GM12875 (cell line): Measurements from ENCODE around the gene C16orf74.

Experiments used
- H3K4me3 ChIP-seq: one replicate; pipeline ENCODE4 v1.5.1; 2011; ENCODE audit warnings: low read depth, low read length, control low read depth
- TF ChIP-seq, protein P1 (sequence below): IDR thresholded peaks from 2 replicates; pipeline ENCODE4 v1.5.1; 2011; ENCODE audit warnings: low read depth, mild to moderate bottlenecking, control low read depth, inconsistent platforms, low read length, moderate library complexity, borderline replicate concordance; ENCODE audit not compliant: insufficient read depth

The C16orf74 gene

DNA sequence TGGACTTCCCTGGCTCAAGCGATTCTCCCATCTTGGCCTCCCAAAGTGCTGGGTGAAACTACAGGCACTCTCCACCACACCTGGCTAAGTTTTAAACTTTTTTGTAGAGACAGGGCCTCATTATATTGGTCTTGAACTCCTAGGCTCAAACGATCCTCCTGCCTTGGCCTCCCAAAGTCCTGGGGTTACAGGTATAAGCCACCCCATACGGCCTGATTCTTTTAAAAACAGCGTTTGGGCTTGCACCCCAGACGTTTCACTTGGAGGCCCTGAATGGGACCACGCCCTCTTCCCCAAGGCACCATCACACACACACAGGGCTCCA is 32.8 kb downstream of the C16orf74 start:
- TF ChIP-seq, protein P1, sequence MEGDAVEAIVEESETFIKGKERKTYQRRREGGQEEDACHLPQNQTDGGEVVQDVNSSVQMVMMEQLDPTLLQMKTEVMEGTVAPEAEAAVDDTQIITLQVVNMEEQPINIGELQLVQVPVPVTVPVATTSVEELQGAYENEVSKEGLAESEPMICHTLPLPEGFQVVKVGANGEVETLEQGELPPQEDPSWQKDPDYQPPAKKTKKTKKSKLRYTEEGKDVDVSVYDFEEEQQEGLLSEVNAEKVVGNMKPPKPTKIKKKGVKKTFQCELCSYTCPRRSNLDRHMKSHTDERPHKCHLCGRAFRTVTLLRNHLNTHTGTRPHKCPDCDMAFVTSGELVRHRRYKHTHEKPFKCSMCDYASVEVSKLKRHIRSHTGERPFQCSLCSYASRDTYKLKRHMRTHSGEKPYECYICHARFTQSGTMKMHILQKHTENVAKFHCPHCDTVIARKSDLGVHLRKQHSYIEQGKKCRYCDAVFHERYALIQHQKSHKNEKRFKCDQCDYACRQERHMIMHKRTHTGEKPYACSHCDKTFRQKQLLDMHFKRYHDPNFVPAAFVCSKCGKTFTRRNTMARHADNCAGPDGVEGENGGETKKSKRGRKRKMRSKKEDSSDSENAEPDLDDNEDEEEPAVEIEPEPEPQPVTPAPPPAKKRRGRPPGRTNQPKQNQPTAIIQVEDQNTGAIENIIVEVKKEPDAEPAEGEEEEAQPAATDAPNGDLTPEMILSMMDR, result no peak
- H3K4me3 ChIP-seq, result no peak overlapping the region

DNA sequence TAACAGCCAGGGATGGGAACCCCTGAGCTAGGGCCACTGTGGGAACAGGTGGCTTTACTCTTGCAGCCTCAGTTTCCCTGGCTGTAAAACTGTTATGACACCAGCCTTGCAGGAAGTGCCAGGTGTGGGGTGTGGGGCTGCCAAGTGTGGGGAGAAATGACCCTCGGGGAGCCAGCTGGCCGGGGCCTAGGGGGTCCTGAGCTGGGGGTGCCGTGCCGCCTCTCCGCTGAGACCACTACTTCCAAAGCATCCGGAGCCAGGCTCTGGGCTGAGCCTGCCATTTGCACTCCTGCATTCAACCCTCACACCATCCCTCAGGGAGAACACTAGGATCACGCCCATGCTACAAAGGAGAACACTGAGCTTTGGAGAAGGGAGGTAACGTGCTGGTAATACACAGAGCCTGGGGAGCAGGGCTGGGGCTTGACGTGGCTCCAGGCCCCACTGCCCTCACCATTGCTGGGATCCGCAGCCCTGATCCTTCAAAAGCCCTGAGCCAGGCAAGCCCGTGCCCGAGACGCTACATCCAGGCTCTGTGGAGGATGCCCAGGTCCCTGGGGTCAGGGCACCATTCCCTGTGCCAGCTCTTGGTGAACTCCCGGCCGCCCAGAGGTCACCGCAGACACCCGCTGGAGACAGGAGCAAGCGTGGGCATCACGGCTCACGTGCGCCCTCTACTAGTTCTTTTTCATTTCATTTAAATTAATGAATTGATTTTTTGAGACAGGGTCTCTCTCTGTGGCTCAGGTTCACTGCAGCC is 33.3 kb downstream of the C16orf74 start:
- TF ChIP-seq, protein P1, result peak; percentile 55
- no peak overlapping the region for H3K4me3 ChIP-seq

DNA sequence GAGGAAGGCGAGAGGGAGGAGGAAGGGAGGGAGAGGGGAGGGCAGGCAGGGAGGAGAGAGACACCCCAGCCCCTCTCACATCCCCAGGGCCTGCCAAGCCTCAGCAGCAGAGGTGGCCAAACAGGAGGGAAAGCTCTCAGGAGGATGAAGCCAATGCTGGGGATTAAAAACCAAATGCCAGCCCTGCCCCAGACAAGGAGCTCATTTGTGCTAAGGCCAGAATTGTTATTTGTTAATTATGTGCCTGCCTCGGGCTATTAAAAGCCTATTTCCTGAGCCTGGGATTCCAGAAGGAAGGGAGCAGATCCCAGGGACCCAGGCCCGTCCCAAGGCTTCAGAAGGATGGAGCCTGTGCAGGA is 34.2 kb downstream of the C16orf74 start:
- TF ChIP-seq, protein P1, result no peak
- no peak overlapping the region for H3K4me3 ChIP-seq

DNA sequence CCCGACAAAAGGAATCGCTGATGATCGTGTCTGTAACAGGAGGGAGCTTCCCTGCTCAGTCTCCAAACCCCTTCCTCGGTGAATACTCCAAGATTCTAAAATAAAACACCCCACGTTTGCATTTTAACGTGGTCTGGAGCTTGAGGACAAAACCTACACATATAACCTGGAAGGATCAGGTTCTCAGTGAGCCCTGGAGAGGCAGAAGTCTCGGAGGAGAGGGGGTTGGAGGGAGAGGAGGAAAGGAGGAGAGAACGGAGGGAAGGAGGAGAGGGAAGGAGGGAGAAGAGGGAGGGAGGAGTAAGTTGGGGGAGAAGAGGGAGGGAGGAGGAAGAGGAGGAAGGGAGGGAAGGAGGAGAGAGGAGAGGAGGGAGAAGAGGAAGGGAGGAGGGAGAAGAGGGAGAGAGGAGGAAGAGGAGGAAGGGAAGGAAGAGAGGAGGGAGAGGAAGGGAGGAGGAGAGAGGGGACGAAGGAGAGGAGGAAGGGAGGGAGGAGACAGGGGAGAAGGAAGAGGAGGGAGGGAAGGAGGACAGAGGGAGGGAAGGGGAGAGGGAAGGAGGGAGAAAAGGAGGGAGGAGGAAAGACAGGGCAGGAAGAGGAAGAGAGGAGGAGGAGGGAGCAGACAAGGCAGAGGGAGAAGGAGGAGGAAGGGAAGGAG is 34.7 kb downstream of the C16orf74 start:
- no peak overlapping the region for H3K4me3 ChIP-seq
- TF ChIP-seq, protein P1, result no peak

DNA sequence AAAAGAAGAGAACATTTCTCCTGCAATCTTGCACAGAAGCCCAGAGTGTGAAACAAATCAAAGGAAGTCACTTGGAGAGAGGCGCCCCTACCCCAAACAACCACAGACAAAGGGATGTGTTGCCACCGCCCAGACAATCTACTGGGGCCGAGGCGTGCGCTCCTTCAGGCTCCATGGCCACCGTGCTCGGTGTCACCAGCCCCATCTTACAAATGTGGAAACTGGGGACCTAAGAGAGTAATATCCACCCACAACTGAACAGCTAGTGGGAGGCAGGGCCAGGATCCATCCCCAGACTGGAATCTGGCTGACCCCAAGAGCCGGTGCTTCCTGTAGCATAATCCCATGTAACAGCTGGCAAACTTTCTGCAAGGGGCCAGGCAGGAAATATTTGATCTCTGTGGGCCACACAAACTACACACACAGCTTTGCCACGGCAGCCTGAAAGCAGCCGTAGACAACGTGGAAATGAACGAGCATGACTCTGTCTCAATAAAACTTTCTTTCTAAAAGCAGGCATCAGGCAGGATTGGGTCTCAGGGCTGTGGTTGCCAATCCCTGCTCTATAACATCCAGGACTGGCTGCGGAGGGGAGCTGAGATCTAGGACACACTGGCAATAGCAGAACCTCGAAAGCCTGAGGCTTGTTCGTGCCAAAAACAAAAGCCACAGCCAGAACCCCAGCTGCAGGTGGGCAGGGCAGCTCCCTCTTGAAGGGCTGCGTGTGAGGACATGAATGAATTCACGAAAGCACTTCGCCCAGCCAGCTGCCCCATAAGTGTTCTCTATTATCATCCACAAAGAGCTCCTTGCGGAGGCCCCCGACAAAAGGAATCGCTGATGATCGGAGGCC is 35.5 kb downstream of the C16orf74 start:
- TF ChIP-seq, protein P1, result no peak
- no peak overlapping the region for H3K4me3 ChIP-seq

DNA sequence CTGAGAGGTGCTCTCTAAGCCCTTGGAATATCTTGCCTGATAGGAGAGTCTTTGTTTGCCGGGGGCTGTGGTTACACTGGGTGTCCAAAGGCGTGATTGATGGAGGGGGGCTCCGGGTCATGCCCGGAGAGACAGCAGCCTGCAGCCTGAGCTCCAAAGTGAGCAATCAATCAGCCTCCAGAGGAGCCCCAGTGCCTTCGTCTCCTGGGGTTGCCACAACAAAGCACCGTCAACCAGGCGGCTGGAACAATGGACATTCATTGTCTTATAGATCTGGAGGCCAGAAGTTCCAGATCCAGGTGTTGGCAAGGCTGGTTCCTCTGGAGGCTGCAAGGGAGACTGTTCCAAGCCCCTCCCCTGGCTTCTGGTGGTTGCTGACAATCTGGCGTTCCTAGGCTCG is 38.1 kb downstream of the C16orf74 start:
- TF ChIP-seq, protein P1, result no peak
- H3K4me3 ChIP-seq, result no peak overlapping the region
